HepG2 (cell line): Measurements from ENCODE around the gene TRIM44. TPM values are rescaled to one million over a fixed set of nuclear protein-coding genes. Genes with fewer than 3 reads are reported as not detected.

ENCODE experiments used
- ATAC-seq: fragments of 200-7000 bp; cut with Tn5 transposase; 3 replicates; pipeline ENCODE4 v1.9.1; 2020; ENCODE audit warnings: mild to moderate bottlenecking, moderate library complexity
- BruUV-seq: library from RNA; stranded (reverse); fragments of 400-500 nt; replicated peaks from 2 replicates; lab custom pipeline; 2021; lab: Mats Ljungman, UMichigan
- CTCF ChIA-PET: fragments of 300-600 bp; formaldehyde crosslinking; extraction: SDS; loops from one replicate; lab custom pipeline; 2021; ENCODE audit warnings: low total read pairs, inconsistent platforms, low intra/inter-chr PET ratio; lab: Yijun Ruan, JAX
- POLR2A ChIA-PET: fragments of 350-600 bp; sonication (Branson Sonifier 250); formaldehyde crosslinking; loops from one replicate; lab custom pipeline; 2020; ENCODE audit warnings: antibody characterized with exemption, inconsistent platforms; lab: Yijun Ruan, JAX
- DNase-seq: peaks from one replicate; pipeline ENCODE4 v3.0.0-alpha.2; 2015; ENCODE audit warnings: low spot score
- FAIRE-seq: peaks from 3 replicates; lab custom pipeline; 2011; peaks lifted over from hg19 to GRCh38; lab: Jason Lieb, UNC
- H2AFZ ChIP-seq: one replicate; pipeline ENCODE4 v1.6.1; 2011; ENCODE audit warnings: low read length, inconsistent platforms
- H3K27ac ChIP-seq: fragments of 300-600 bp; 3 replicates; pipeline ENCODE4 v1.8.0; 2011; ENCODE audit warnings: mixed run types, mild to moderate bottlenecking, mixed read lengths, low read length, inconsistent platforms; ENCODE audit not compliant: insufficient read depth; ENCODE audit errors: extremely low read length
- H3K27me3 ChIP-seq, 2 experiments: fragments of 200-600 bp in 1 of 2; 2 replicates in 1 of 2; 3 replicates in 1 of 2; pipeline versions ENCODE4 v1.6.0 to v1.8.0; 2011; ENCODE audit warnings: low read length in 2 of 2, mild to moderate bottlenecking in 2 of 2, moderate library complexity in 2 of 2, inconsistent platforms in 1 of 2; ENCODE audit not compliant: insufficient read depth in 2 of 2, control insufficient read depth in 1 of 2
- H3K36me3 ChIP-seq, 2 experiments: fragments of 200-600 bp in 1 of 2; replicated peaks in 1 of 2; 2 replicates in 1 of 2; 3 replicates in 1 of 2; pipeline versions ENCODE4 v1.5.1 to v1.8.0; 2011; ENCODE audit warnings: low read length in 2 of 2, inconsistent platforms in 1 of 2; ENCODE audit not compliant: insufficient read depth in 2 of 2, control insufficient read depth in 1 of 2
- H3K4me1 ChIP-seq: 2 replicates; pipeline ENCODE4 v1.5.1; 2012; ENCODE audit warnings: low read length, inconsistent platforms; ENCODE audit not compliant: insufficient read depth
- H3K4me2 ChIP-seq: 2 replicates; pipeline ENCODE4 v1.6.0; 2011; ENCODE audit warnings: low read depth, low read length, inconsistent platforms
- H3K4me3 ChIP-seq, 3 experiments: fragments of 200-600 bp in 1 of 3; sonication (generic), shearing (Covaris generic) in 1 of 3; replicated peaks in 1 of 3; 2 replicates each; pipeline ENCODE4 v1.5.1; 2011 to 2016; ENCODE audit warnings: low read length in 3 of 3, inconsistent platforms in 2 of 3, low read depth in 2 of 3, mild to moderate bottlenecking in 2 of 3, control low read depth in 1 of 3, mixed read lengths in 1 of 3; ENCODE audit not compliant: insufficient read depth in 1 of 3
- H3K79me2 ChIP-seq: one replicate; pipeline ENCODE4 v1.6.1; 2011; ENCODE audit warnings: low read length, inconsistent platforms; ENCODE audit not compliant: insufficient read depth
- H3K9ac ChIP-seq: 2 replicates; pipeline ENCODE4 v1.6.0; 2011; ENCODE audit warnings: mild to moderate bottlenecking, low read depth, low read length, inconsistent platforms; ENCODE audit not compliant: insufficient read depth
- H3K9me3 ChIP-seq: 2 replicates; pipeline ENCODE4 v1.5.1; 2012; ENCODE audit warnings: mild to moderate bottlenecking, low read length
- H4K20me1 ChIP-seq: 2 replicates; pipeline ENCODE4 v1.6.0; 2011; ENCODE audit warnings: inconsistent platforms, mild to moderate bottlenecking, low read length, moderate library complexity; ENCODE audit not compliant: insufficient read depth
- CEBPG ChIP-seq: IDR thresholded peaks from 2 replicates; pipeline ENCODE4 v1.6.1; 2016
- GFI1 ChIP-seq: sonication (generic); formaldehyde crosslinking; IDR thresholded peaks from 2 replicates; pipeline ENCODE4 v1.5.0; 2020; ENCODE audit warnings: missing genetic modification reagents, mild to moderate bottlenecking, borderline replicate concordance
- MBNL3 ChIP-seq: fragments of 250-450 bp; sonication (Bioruptor Pico); conservative IDR thresholded peaks from 2 replicates; pipeline ENCODE4 v1.8.0; 2022; ENCODE audit warnings: mild to moderate bottlenecking, inconsistent platforms
- MZF1 ChIP-seq: sonication (generic); formaldehyde crosslinking; IDR thresholded peaks from 2 replicates; pipeline ENCODE4 v1.8.1; 2023; ENCODE audit warnings: mild to moderate bottlenecking, missing genetic modification reagents, borderline replicate concordance
- NFE2L2 ChIP-seq: fragments of 150-350 bp; IDR thresholded peaks from 2 replicates; pipeline ENCODE4 v1.6.1; 2014; ENCODE audit warnings: low read length
- NFKBIZ ChIP-seq: IDR thresholded peaks from 2 replicates; pipeline ENCODE4 v1.6.1; 2018; ENCODE audit warnings: missing genetic modification reagents, missing compliant biosample characterization
- NR2F2 ChIP-seq: IDR thresholded peaks from 2 replicates; pipeline ENCODE4 v1.6.1; 2012; ENCODE audit warnings: low read depth, inconsistent platforms, borderline replicate concordance
- SP4 ChIP-seq: sonication (generic); formaldehyde crosslinking; IDR thresholded peaks from 2 replicates; pipeline ENCODE4 v1.8.1; 2023; ENCODE audit warnings: mild to moderate bottlenecking, missing genetic modification reagents
- SRY ChIP-seq: sonication (generic); formaldehyde crosslinking; IDR thresholded peaks from 2 replicates; pipeline ENCODE4 v1.8.0; 2022; ENCODE audit warnings: mild to moderate bottlenecking, missing genetic modification reagents
- USF2 ChIP-seq, 2 experiments: sonication (generic) in 1 of 2; formaldehyde crosslinking in 1 of 2; IDR thresholded peaks; 2 replicates each; pipeline versions ENCODE4 v1.5.1 to v1.6.1; 2011 to 2020; ENCODE audit warnings: borderline replicate concordance in 1 of 2, low read depth in 1 of 2, low read length in 1 of 2, mild to moderate bottlenecking in 1 of 2, missing genetic modification reagents in 1 of 2, moderate library complexity in 1 of 2
- YEATS2 ChIP-seq: sonication (generic); formaldehyde crosslinking; IDR thresholded peaks from 2 replicates; pipeline ENCODE4 v1.4.0; 2020; ENCODE audit warnings: missing genetic modification reagents, borderline replicate concordance
- ZFP36L1 ChIP-seq: sonication (generic); formaldehyde crosslinking; IDR thresholded peaks from 2 replicates; pipeline ENCODE4 v1.8.0; 2022; ENCODE audit warnings: mild to moderate bottlenecking, missing genetic modification reagents, moderate library complexity
- ZNF350 ChIP-seq: sonication (generic); formaldehyde crosslinking; IDR thresholded peaks from 2 replicates; pipeline ENCODE4 v1.4.0; 2020; ENCODE audit warnings: mild to moderate bottlenecking, low read depth, missing genetic modification reagents, borderline replicate concordance
- ZNF530 ChIP-seq: sonication (generic); formaldehyde crosslinking; IDR thresholded peaks from 2 replicates; pipeline ENCODE4 v1.5.0; 2020; ENCODE audit warnings: low read depth, mild to moderate bottlenecking, missing genetic modification reagents
- ZNF552 ChIP-seq: sonication (generic); formaldehyde crosslinking; IDR thresholded peaks from 2 replicates; pipeline ENCODE4 v1.9.0; 2022; ENCODE audit warnings: missing genetic modification reagents, mild to moderate bottlenecking, borderline replicate concordance
- ZNF792 ChIP-seq: IDR thresholded peaks from 2 replicates; pipeline ENCODE4 v1.6.1; 2016
- ZSCAN25 ChIP-seq: sonication (generic); formaldehyde crosslinking; IDR thresholded peaks from 2 replicates; pipeline ENCODE4 v1.8.0; 2022; ENCODE audit warnings: mild to moderate bottlenecking, missing genetic modification reagents
- WGBS: methylation state at CpG from one replicate; pipeline ENCODE4 v1.1.6; 2017; ENCODE audit warnings: low lambda C conversion rate; 5-methylcytosine and 5-hydroxymethylcytosine counted together
- in situ Hi-C: cut with HindIII; loops from 2 replicates; pipeline ENCODE4 v1.10.0; 2017; ENCODE audit warnings: low pct_unique_long_range_greater_than_20kb; ENCODE audit not compliant: extremely low pct_ligation_motif_present
- intact Hi-C: fragments of 100-400 bp; cut with micrococcal nuclease; formaldehyde crosslinking; loops from one replicate; pipeline ENCODE4 v1.10.0; 2022; ENCODE audit not compliant: unreplicated experiment
- polyA plus RNA-seq, 8 experiments: library from polyadenylated mRNA; depleted of rRNA in 3 of 8; stranded (reverse) in 7 of 8; unstranded in 1 of 8; fragments of >200 nt; fragmentation: Illumina TruSeq in 4 of 8; extraction: Trizol in 4 of 8; gene quantifications; 2 replicates each; pipeline versions ENCODE4 v1.2.1 to v1.2.3, GENCODE V29; 2011 to 2016; ENCODE audit warnings: low read depth in 4 of 8, missing spikeins in 1 of 8, mixed read lengths in 1 of 8; ENCODE audit not compliant: insufficient read depth in 1 of 8
- total RNA-seq, 5 experiments: library from RNA; depleted of rRNA; stranded (reverse); fragments of >200 nt; fragmentation: Illumina TruSeq; extraction: Trizol; gene quantifications; 2 replicates each; pipeline ENCODE4 v1.2.3, GENCODE V29; 2016; ENCODE audit warnings: low read depth in 1 of 5
- TF ChIP-seq, protein P1 (sequence below): sonication (generic); formaldehyde crosslinking; IDR thresholded peaks from 2 replicates; pipeline ENCODE4 v1.4.0; 2020; ENCODE audit warnings: mild to moderate bottlenecking, missing genetic modification reagents
- TF ChIP-seq, protein P2 (sequence below): sonication (generic); formaldehyde crosslinking; IDR thresholded peaks from 2 replicates; pipeline ENCODE4 v1.4.0; 2020; ENCODE audit warnings: mild to moderate bottlenecking, missing genetic modification reagents
- TF ChIP-seq, protein P3 (sequence below): sonication (generic); formaldehyde crosslinking; IDR thresholded peaks from 2 replicates; pipeline ENCODE4 v1.4.0; 2020; ENCODE audit warnings: mild to moderate bottlenecking, low read depth, missing genetic modification reagents

The TRIM44 gene
- total and polyA plus RNA-seq, 2 of the 13 experiments (the other 11 are each of a cell fraction or from before 2014, with no cell fraction given): 22.7 to 50.3 TPM

- TF ChIP-seq CEBPG (CRISPR knock-in tag) (no peak), SP4 (no peak), ZNF350 (no peak), MZF1 (CRISPR knock-in tag) (no peak), USF2 (IDR thresholded peaks at IDR 0.05; ENCODE audit: low read depth, low read length) (no peak), USF2 (CRISPR knock-in tag; IDR thresholded peaks at IDR 0.05; ENCODE audit: borderline replicate concordance) (no peak), NR2F2 (no peak), GFI1 (CRISPR knock-in tag) (no peak)
- TF ChIP-seq, protein P1, sequence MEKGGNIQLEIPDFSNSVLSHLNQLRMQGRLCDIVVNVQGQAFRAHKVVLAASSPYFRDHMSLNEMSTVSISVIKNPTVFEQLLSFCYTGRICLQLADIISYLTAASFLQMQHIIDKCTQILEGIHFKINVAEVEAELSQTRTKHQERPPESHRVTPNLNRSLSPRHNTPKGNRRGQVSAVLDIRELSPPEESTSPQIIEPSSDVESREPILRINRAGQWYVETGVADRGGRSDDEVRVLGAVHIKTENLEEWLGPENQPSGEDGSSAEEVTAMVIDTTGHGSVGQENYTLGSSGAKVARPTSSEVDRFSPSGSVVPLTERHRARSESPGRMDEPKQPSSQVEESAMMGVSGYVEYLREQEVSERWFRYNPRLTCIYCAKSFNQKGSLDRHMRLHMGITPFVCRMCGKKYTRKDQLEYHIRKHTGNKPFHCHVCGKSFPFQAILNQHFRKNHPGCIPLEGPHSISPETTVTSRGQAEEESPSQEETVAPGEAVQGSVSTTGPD: no peak
- TF ChIP-seq, protein P2, sequence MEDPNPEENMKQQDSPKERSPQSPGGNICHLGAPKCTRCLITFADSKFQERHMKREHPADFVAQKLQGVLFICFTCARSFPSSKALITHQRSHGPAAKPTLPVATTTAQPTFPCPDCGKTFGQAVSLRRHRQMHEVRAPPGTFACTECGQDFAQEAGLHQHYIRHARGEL (CRISPR knock-in tag): no peak
These were observed 12.1 kb upstream of the TRIM44 start (continued) for GRCh38 chr11:35650467-35650866.

DNA sequence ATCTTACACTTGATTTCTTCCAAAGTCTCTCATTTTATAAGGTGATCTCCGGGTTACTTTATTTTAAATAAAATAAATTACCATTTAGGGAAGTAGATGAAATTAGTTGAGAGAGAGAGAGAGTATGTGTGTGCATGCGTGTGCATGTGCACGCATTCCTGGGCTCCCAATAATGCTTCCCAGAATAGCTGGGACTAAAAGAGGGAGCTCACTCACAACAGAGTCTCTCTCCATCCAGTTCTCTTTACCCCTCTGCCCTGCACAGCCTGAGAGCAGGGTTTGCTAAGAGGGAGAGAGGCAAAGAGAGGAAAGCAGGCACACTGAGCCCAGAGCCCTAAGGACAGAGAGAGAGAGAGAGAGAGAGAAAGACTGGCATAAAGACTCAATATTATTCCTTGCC, 11.3 kb upstream of the TRIM44 start:
- H3K36me3 ChIP-seq: no peaks in the 10 kb centered on the region
- H3K27ac ChIP-seq: no peak overlapping the region
- 29% methylated on average over 3 of the region's 3 CpGs for WGBS
- ChIA-PET CTCF (no interaction called here), POLR2A (no interaction called here)
- H3K79me2 ChIP-seq: no peaks in the 10 kb centered on the region
- intact Hi-C loops (no loop called here), in situ Hi-C loops (no loop called here)
- ATAC-seq (no peak), FAIRE-seq (no peak), DNase-seq (no peak)
- H3K27me3 ChIP-seq: peaks cover 0 to 27% of the 10 kb centered on the region in 2 experiments; a peak in 3 of 5 replicates
- H4K20me1 ChIP-seq: no peaks in the 10 kb centered on the region
- no peak overlapping the region for H3K4me3 ChIP-seq
- BruUV-seq: no TSS peak
- H3K9ac ChIP-seq: no peak overlapping the region
- no peaks in the 10 kb centered on the region for H3K9me3 ChIP-seq
- H2AFZ ChIP-seq: no peak overlapping the region
- H3K4me2 ChIP-seq: no peak overlapping the region
- H3K4me1 ChIP-seq: no peaks in the 10 kb centered on the region
- TF ChIP-seq YEATS2 (CRISPR knock-in tag) (no peak), NFE2L2 (no peak), SRY (CRISPR knock-in tag) (no peak), MBNL3 (CRISPR knock-in tag) (no peak), ZNF552 (no peak), NFKBIZ (no peak), ZNF530 (CRISPR knock-in tag) (no peak), ZFP36L1 (CRISPR knock-in tag) (no peak), ZSCAN25 (CRISPR knock-in tag) (no peak), ZNF792 (CRISPR knock-in tag) (no peak)
- TF ChIP-seq, protein P3, sequence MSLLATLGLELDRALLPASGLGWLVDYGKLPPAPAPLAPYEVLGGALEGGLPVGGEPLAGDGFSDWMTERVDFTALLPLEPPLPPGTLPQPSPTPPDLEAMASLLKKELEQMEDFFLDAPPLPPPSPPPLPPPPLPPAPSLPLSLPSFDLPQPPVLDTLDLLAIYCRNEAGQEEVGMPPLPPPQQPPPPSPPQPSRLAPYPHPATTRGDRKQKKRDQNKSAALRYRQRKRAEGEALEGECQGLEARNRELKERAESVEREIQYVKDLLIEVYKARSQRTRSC (CRISPR knock-in tag): no peak
